Nephron (organoid): ENCODE measurements around the gene CCDC91.

Experiments
- H3K27ac Mint-ChIP-seq, 3 experiments: 2 replicates each; pipeline ENCODE4 v1.8.0; 2020; ENCODE audit warnings: mixed read lengths in 3 of 3, mild to moderate bottlenecking in 2 of 3, moderate library complexity in 1 of 3
- H3K27me3 Mint-ChIP-seq: 2 replicates; pipeline ENCODE4 v1.8.0; 2021; ENCODE audit warnings: low read depth, mild to moderate bottlenecking, moderate library complexity, mixed read lengths
- H3K36me3 Mint-ChIP-seq: 2 replicates; pipeline ENCODE4 v1.8.0; 2020; ENCODE audit warnings: low read depth, mixed read lengths
- H3K4me1 Mint-ChIP-seq: 2 replicates; pipeline ENCODE4 v1.8.0; 2020; ENCODE audit warnings: mixed read lengths
- H3K4me3 Mint-ChIP-seq, 3 experiments: 2 replicates each; pipeline ENCODE4 v1.8.0; 2020; ENCODE audit warnings: mild to moderate bottlenecking in 3 of 3, mixed read lengths in 3 of 3, moderate library complexity in 2 of 3
- H3K9me3 Mint-ChIP-seq: 2 replicates; pipeline ENCODE4 v1.8.0; 2020; ENCODE audit warnings: mixed read lengths
- TF ChIP-seq, protein P1 (sequence below), 3 experiments: fragments of 200-600 bp; sonication (generic); IDR thresholded peaks; one replicate each; pipeline ENCODE4 v1.5.0; 2021; ENCODE audit warnings: antibody characterized with exemption in 3 of 3; ENCODE audit not compliant: unreplicated experiment in 3 of 3

The CCDC91 gene

DNA sequence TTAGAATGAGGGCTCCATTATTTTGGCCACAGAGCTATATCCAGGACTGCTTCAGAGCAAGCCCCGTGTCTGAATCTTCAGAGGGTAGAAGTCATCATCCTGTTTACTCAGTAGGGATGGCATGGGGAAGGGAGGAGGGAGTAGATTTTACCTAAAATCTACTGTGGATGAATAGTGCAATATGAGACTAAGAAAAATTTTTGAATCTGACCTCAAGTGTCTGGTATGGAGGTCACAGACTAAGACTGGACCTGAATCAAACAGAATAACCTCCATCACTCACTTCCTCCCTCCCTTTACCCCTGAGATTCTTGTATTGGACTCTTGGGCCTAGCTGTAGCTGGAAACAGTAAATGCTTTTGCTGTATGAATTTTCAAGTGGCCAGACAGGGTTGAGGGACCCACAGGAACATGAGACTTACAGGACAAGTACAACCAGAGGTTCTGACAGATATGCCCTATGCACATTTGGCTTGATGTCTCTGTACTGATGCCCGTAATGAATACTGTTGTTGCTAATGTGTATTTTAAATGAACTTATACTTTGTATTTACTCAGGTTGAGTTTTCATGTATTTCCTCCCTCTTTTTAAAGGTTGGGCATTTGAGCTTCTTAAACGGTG, 78.5 kb downstream of the CCDC91 start:
- Mint-ChIP-seq H3K36me3 (peaks cover 27% of the 10 kb centered on the region), H3K4me3 (no peak overlapping the region), H3K27ac (no peak overlapping the region), H3K27me3 (no peaks in the 10 kb centered on the region), H3K9me3 (peaks cover 20% of the 10 kb centered on the region), H3K4me1 (no peaks in the 10 kb centered on the region)
- TF ChIP-seq, protein P1, sequence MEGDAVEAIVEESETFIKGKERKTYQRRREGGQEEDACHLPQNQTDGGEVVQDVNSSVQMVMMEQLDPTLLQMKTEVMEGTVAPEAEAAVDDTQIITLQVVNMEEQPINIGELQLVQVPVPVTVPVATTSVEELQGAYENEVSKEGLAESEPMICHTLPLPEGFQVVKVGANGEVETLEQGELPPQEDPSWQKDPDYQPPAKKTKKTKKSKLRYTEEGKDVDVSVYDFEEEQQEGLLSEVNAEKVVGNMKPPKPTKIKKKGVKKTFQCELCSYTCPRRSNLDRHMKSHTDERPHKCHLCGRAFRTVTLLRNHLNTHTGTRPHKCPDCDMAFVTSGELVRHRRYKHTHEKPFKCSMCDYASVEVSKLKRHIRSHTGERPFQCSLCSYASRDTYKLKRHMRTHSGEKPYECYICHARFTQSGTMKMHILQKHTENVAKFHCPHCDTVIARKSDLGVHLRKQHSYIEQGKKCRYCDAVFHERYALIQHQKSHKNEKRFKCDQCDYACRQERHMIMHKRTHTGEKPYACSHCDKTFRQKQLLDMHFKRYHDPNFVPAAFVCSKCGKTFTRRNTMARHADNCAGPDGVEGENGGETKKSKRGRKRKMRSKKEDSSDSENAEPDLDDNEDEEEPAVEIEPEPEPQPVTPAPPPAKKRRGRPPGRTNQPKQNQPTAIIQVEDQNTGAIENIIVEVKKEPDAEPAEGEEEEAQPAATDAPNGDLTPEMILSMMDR (IDR thresholded peaks at IDR 0.05; ENCODE audit: unreplicated experiment in 3 of 3): no peak

GRCh38 chr12:28269851-28270250, 79.6 kb downstream of the CCDC91 start:
- H3K36me3 Mint-ChIP-seq: peaks cover 39% of the 10 kb centered on the region
- no peaks in the 10 kb centered on the region for H3K27me3 Mint-ChIP-seq
- H3K27ac Mint-ChIP-seq: no peak overlapping the region
- H3K4me1 Mint-ChIP-seq: no peaks in the 10 kb centered on the region
- peaks cover 28% of the 10 kb centered on the region for H3K9me3 Mint-ChIP-seq
- TF ChIP-seq, protein P1 (IDR thresholded peaks at IDR 0.05; ENCODE audit: unreplicated experiment in 3 of 3): no peak
- no peak overlapping the region for H3K4me3 Mint-ChIP-seq

GRCh38 chr12:28278499-28278898, 88.2 kb downstream of the CCDC91 start:
- no peaks in the 10 kb centered on the region for H3K4me1 Mint-ChIP-seq
- H3K36me3 Mint-ChIP-seq: peaks cover 19% of the 10 kb centered on the region
- TF ChIP-seq, protein P1 (IDR thresholded peaks at IDR 0.05; ENCODE audit: unreplicated experiment in 3 of 3): no peak
- H3K27me3 Mint-ChIP-seq: no peaks in the 10 kb centered on the region
- no peak overlapping the region for H3K27ac Mint-ChIP-seq
- H3K9me3 Mint-ChIP-seq: peaks cover 11% of the 10 kb centered on the region
- no peak overlapping the region for H3K4me3 Mint-ChIP-seq

GRCh38 chr12:28278960-28279359, 88.7 kb downstream of the CCDC91 start:
- TF ChIP-seq, protein P1 (IDR thresholded peaks at IDR 0.05; ENCODE audit: unreplicated experiment in 3 of 3): no peak
- Mint-ChIP-seq H3K4me3 (no peak overlapping the region), H3K27me3 (no peaks in the 10 kb centered on the region), H3K9me3 (peaks cover 13% of the 10 kb centered on the region), H3K27ac (no peak overlapping the region), H3K36me3 (peaks cover 16% of the 10 kb centered on the region), H3K4me1 (no peaks in the 10 kb centered on the region)

- Mint-ChIP-seq H3K27ac (no peak overlapping the region), H3K4me3 (no peak overlapping the region), H3K27me3 (no peaks in the 10 kb centered on the region), H3K9me3 (peaks cover 37% of the 10 kb centered on the region), H3K36me3 (peaks cover 24% of the 10 kb centered on the region), H3K4me1 (no peaks in the 10 kb centered on the region)
- TF ChIP-seq, protein P1 (IDR thresholded peaks at IDR 0.05; ENCODE audit: unreplicated experiment in 3 of 3): no peak
Measured at GRCh38 chr12:28286352-28286751, 96.1 kb downstream of the CCDC91 start.

GRCh38 chr12:28290262-28290661, 100.0 kb downstream of the CCDC91 start:
- Mint-ChIP-seq H3K27ac (no peak overlapping the region), H3K36me3 (peaks cover 30% of the 10 kb centered on the region), H3K4me1 (no peaks in the 10 kb centered on the region), H3K9me3 (peaks cover 33% of the 10 kb centered on the region), H3K27me3 (no peaks in the 10 kb centered on the region), H3K4me3 (no peak overlapping the region)
- TF ChIP-seq, protein P1 (IDR thresholded peaks at IDR 0.05; ENCODE audit: unreplicated experiment in 3 of 3): no peak
